Mucosa of descending colon (tissue), 3 donors: ENCODE measurements around the gene PROSER2. TPM values are rescaled to one million over a fixed set of nuclear protein-coding genes. Genes with fewer than 3 reads are reported as not detected.

Source experiments
- ATAC-seq: fragments of 200-7000 bp; cut with Tn5 transposase; one replicate; pipeline ENCODE4 v1.9.1; 2020; ENCODE audit warnings: mild to moderate bottlenecking, moderate library complexity
- DNase-seq, 3 donors: peaks; one replicate each; pipeline ENCODE4 v3.0.0-alpha.2; 2020
- H3K36me3 ChIP-seq: fragments of 200-600 bp; one replicate; pipeline ENCODE4 v1.8.0; 2021; ENCODE audit warnings: low read depth, mild to moderate bottlenecking
- H3K4me1 ChIP-seq: fragments of 200-600 bp; one replicate; pipeline ENCODE4 v1.8.0; 2021; ENCODE audit warnings: low read depth, mild to moderate bottlenecking
- H3K4me3 ChIP-seq: fragments of 200-600 bp; one replicate; pipeline ENCODE4 v1.8.0; 2021; ENCODE audit warnings: mild to moderate bottlenecking
- H3K9me3 ChIP-seq: fragments of 200-600 bp; one replicate; pipeline ENCODE4 v1.8.0; 2021; ENCODE audit warnings: mild to moderate bottlenecking
- intact Hi-C, 2 donors: fragments of 100-400 bp; cut with DNase I in 1 of 2; cut with micrococcal nuclease in 1 of 2; formaldehyde crosslinking; loops; one replicate each; pipeline versions ENCODE4 v1.11.0 to v1.11.1; 2022; cut with DNase I, micrococcal nuclease
- total RNA-seq, 3 donors: library from RNA; stranded (reverse); fragmentation: NEBNext Ultra II Directional in 2 of 3; extraction: Animal tissue kit (Norgen Biotek cat#: 25700) in 2 of 3; gene quantifications; one replicate each; pipeline versions ENCODE4 v1.2.1 to v1.2.4, GENCODE V29; 2021 to 2023
- TF ChIP-seq, protein P1 (sequence below): fragments of 200-600 bp; IDR thresholded peaks from one replicate; pipeline ENCODE4 v1.8.0; 2022; ENCODE audit warnings: antibody characterized with exemption, mild to moderate bottlenecking
- donor health status: DM: no; HTN: no; CAD: no; lungs with moderate emphysema.
- donor health status: DM: no; HTN: no; CAD: no.
- donor health status: DM: no; HTN: yes; CAD: no.

PROSER2 gene
- total RNA-seq, 3 donors from 2014 or later: 3.9 to 10.4 (median 6.2) TPM

DNA sequence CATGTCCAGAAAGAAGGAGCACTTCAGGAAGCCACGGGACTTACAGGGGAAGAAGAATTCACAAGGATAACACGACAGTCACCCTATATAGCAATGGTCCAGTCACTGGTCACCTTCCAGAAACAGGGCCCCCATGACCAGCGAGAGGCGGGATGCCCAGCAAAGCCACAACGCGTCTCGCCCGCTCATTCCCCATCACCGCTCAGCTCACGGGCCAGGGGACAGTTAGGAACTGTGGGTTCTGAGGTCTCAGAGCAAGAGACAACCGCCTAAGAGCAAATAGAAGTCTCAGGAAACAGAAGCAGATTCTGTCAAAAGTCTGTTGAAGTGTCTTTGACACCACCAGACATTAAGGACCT lies 71.9 kb downstream of the PROSER2 start:
- H3K4me1 ChIP-seq: no peaks in the 10 kb centered on the region
- H3K9me3 ChIP-seq: no peaks in the 10 kb centered on the region
- H3K36me3 ChIP-seq: no peaks in the 10 kb centered on the region
- intact Hi-C loops: no loop called here
- no peak overlapping the region for H3K4me3 ChIP-seq
- ATAC-seq (no peak), DNase-seq (no peak)
- TF ChIP-seq, protein P1, sequence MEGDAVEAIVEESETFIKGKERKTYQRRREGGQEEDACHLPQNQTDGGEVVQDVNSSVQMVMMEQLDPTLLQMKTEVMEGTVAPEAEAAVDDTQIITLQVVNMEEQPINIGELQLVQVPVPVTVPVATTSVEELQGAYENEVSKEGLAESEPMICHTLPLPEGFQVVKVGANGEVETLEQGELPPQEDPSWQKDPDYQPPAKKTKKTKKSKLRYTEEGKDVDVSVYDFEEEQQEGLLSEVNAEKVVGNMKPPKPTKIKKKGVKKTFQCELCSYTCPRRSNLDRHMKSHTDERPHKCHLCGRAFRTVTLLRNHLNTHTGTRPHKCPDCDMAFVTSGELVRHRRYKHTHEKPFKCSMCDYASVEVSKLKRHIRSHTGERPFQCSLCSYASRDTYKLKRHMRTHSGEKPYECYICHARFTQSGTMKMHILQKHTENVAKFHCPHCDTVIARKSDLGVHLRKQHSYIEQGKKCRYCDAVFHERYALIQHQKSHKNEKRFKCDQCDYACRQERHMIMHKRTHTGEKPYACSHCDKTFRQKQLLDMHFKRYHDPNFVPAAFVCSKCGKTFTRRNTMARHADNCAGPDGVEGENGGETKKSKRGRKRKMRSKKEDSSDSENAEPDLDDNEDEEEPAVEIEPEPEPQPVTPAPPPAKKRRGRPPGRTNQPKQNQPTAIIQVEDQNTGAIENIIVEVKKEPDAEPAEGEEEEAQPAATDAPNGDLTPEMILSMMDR: no peak

DNA sequence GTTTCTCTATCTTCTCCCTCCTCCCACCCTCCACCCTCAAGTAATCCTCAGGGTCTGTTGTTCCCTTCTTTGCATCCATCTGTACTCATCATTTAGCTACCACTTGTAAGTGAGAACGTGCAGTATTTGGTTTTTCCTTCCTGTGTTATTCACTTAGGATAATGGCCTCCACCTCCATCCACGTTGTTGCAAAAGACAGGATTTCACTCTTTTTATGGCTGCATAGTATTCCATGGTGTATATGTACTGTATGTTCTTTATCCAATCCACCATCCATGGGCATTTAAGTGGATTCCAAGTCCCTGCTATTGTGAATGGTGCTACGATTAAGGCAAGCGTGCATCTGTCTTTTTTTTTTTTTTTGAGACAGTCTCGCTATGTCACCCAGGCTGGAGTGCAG lies 72.4 kb downstream of the PROSER2 start:
- DNase-seq: no peak
- Histone ChIP-seq H3K9me3 (no peaks in the 10 kb centered on the region), H3K36me3 (no peaks in the 10 kb centered on the region), H3K4me1 (no peaks in the 10 kb centered on the region), H3K4me3 (no peak overlapping the region)
- intact Hi-C loops: no loop called here
- ATAC-seq: no peak
- TF ChIP-seq, protein P1: no peak

DNA sequence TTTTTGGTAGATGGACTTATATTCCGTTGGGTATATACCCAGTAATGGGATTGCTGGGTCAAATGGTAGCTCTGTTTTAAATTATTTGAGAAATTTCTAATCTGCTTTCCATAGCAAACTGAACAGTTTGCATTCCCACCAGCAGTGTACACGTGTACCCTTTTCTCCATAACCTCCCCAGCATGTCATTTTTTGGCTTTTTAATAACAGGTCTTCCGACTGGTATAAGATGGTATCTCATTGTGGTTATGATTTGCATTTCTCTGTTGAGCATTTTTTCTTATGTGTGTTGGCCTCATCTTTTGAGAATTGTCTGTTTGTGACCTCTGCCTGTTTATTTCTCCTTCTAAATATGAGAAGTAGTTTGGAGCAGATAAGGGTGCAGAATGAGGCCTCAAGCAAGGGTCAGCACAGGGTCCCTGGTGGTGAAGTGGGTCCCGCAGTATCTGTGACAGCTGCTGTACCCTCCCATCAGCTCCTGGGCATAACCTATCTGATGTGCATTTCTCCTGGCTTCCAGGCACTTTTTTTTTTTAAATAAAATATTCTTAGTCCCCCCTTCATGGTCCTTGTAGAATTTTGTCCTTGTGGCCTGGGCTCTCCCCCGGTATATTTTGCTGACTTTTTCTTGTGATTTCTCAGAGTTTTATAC lies 73.5 kb downstream of the PROSER2 start:
- Histone ChIP-seq H3K9me3 (no peaks in the 10 kb centered on the region), H3K4me1 (no peaks in the 10 kb centered on the region), H3K36me3 (no peaks in the 10 kb centered on the region), H3K4me3 (no peak overlapping the region)
- intact Hi-C loops: no loop called here
- TF ChIP-seq, protein P1: no peak
- DNase-seq (no peak), ATAC-seq (no peak)

DNA sequence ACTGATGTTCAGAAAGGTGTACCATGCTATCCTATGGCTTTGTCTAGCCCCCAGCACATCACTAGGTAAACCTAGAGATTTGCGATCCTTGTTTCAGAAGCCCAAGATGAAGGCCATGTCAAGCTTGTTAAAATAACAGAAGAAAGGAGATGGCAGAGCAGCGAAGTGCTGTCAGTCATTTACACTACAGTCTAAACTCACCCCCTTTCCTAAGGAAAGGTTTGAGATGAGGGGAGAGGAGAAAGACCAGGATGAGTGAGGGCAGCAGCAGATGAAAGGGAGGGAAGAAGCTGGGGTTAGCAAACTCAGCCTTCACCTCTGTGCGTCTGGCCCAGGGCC lies 74.8 kb downstream of the PROSER2 start:
- no peak overlapping the region for H3K4me3 ChIP-seq
- no peak for ATAC-seq
- no peak for DNase-seq
- no peaks in the 10 kb centered on the region for H3K36me3 ChIP-seq
- intact Hi-C loops: no loop called here
- H3K4me1 ChIP-seq: no peaks in the 10 kb centered on the region
- H3K9me3 ChIP-seq: no peaks in the 10 kb centered on the region
- TF ChIP-seq, protein P1: no peak

DNA sequence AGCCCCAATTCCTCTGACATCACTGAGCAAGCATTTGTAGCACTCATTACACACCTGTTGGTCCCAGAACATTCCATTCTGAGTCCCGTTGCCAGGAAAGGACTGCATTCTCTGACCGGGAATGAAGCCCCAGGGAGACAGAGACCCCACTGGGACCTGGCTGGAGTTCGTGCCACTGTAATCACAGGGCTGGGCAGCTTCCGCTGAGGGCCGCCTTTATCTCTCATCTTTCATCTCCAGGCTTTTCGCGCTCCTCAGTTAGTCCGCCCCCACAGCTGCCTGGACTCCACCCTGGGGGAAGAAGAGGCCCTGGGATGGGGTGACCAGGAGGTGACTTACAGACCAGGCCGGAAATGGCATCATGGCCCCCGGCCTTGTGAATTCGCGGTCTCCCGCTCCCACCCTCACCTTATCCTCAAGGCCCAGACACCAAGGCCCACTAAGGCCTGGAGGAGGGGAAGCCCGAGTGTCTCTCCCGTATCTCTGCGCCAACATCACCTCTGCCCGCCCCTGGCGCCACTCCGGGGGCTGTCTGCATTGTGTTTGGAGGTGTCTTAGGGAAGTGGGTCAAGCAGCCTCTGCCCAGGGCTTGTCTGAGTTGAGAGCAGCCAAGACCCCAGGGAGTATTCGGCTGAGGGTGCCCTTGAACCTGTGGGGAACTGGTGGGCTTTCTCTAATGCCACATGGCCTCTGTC lies 75.4 kb downstream of the PROSER2 start:
- H3K4me1 ChIP-seq: no peaks in the 10 kb centered on the region
- intact Hi-C loops: no loop called here
- ATAC-seq (peak; percentile 69), DNase-seq (peak in 1 of 3 donors; percentile 29)
- H3K36me3 ChIP-seq: no peaks in the 10 kb centered on the region
- TF ChIP-seq, protein P1: no peak
- no peak overlapping the region for H3K4me3 ChIP-seq
- no peaks in the 10 kb centered on the region for H3K9me3 ChIP-seq
